ENCODE data around the gene TMTC1. TPM values are rescaled to one million over a fixed set of nuclear protein-coding genes. Genes with fewer than 3 reads are reported as not detected.

TMTC1 gene
- polyA plus RNA-seq, 4 donors: 26.7 to 31.3 (median 28.7) TPM

GRCh38 chr12:29627221-29627620 is 156.5 kb downstream of the TMTC1 start:
- no peak for DNase-seq (ENCODE audit: low read depth in 4 of 4, low spot score in 2 of 4)

- no peak for DNase-seq (ENCODE audit: low read depth in 4 of 4, low spot score in 2 of 4)
Measured at GRCh38 chr12:29625359-29625953, 158.3 kb downstream of the TMTC1 start.

GRCh38 chr12:29622251-29622650 is 161.5 kb downstream of the TMTC1 start:
- no peak for DNase-seq (ENCODE audit: low read depth in 4 of 4, low spot score in 2 of 4)

- DNase-seq (ENCODE audit: low read depth in 4 of 4, low spot score in 2 of 4): no peak
Measured at GRCh38 chr12:29620030-29620429, 163.7 kb downstream of the TMTC1 start.

GRCh38 chr12:29617407-29617803 is 166.3 kb downstream of the TMTC1 start:
- DNase-seq (ENCODE audit: low read depth in 4 of 4, low spot score in 2 of 4): no peak

- DNase-seq (ENCODE audit: low read depth in 4 of 4, low spot score in 2 of 4): no peak
Measured at GRCh38 chr12:29616664-29617406, 166.9 kb downstream of the TMTC1 start.

- peak in 1 of 4 donors; percentile 48 for DNase-seq (ENCODE audit: low read depth in 4 of 4, low spot score in 2 of 4)
Measured at GRCh38 chr12:29614694-29615325, 168.9 kb downstream of the TMTC1 start.

GRCh38 chr12:29612912-29613311 is 170.8 kb downstream of the TMTC1 start:
- DNase-seq (ENCODE audit: low read depth in 4 of 4, low spot score in 2 of 4): no peak

GRCh38 chr12:29611906-29612305 is 171.8 kb downstream of the TMTC1 start:
- no peak for DNase-seq (ENCODE audit: low read depth in 4 of 4, low spot score in 2 of 4)

GRCh38 chr12:29610473-29611170 is 173.1 kb downstream of the TMTC1 start:
- DNase-seq (ENCODE audit: low read depth in 4 of 4, low spot score in 2 of 4): no peak

- DNase-seq (ENCODE audit: low read depth in 4 of 4, low spot score in 2 of 4): no peak
Measured at GRCh38 chr12:29609431-29610215, 174.1 kb downstream of the TMTC1 start.

GRCh38 chr12:29608581-29608980 is 175.2 kb downstream of the TMTC1 start:
- no peak for DNase-seq (ENCODE audit: low read depth in 4 of 4, low spot score in 2 of 4)

- DNase-seq (ENCODE audit: low read depth in 4 of 4, low spot score in 2 of 4): no peak
Measured at GRCh38 chr12:29599381-29599780, 184.4 kb downstream of the TMTC1 start.

- no peak for DNase-seq (ENCODE audit: low read depth in 4 of 4, low spot score in 2 of 4)
Measured at GRCh38 chr12:29595071-29595755, 188.5 kb downstream of the TMTC1 start.

- no peak for DNase-seq (ENCODE audit: low read depth in 4 of 4, low spot score in 2 of 4)
Measured at GRCh38 chr12:29593001-29593400, 190.7 kb downstream of the TMTC1 start.

GRCh38 chr12:29591140-29592020 is 192.4 kb downstream of the TMTC1 start:
- peak in 3 of 4 donors; percentile 29 to 55 (median 43) for DNase-seq (ENCODE audit: low read depth in 4 of 4, low spot score in 2 of 4)

GRCh38 chr12:29589851-29590250 is 193.9 kb downstream of the TMTC1 start:
- no peak for DNase-seq (ENCODE audit: low read depth in 4 of 4, low spot score in 2 of 4)

GRCh38 chr12:29589286-29589820 is 194.4 kb downstream of the TMTC1 start:
- DNase-seq (ENCODE audit: low read depth in 4 of 4, low spot score in 2 of 4): no peak

All from left renal cortex interstitium (tissue), 4 donors.